SK-N-SH treated with all-trans-retinoic acid at 6 μM for 48 hours (cell line): ENCODE data around the gene CACNA2D3.

ENCODE experiments used
- ATAC-seq: fragments of 200-7000 bp; cut with Tn5 transposase; 3 replicates; pipeline ENCODE4 v1.9.1; 2020; ENCODE audit warnings: mild to moderate bottlenecking, moderate library complexity
- ARNTL ChIP-seq: fragments of 450-650 bp; formaldehyde crosslinking; IDR thresholded peaks from 2 replicates; pipeline ENCODE4 v1.5.0; 2020; ENCODE audit warnings: low read depth, mild to moderate bottlenecking, moderate library complexity, borderline replicate concordance
- BACH2 ChIP-seq: fragments of 250-450 bp; sonication (Bioruptor Pico); IDR thresholded peaks from 2 replicates; pipeline ENCODE4 v1.9.0; 2021; ENCODE audit warnings: mild to moderate bottlenecking, borderline replicate concordance
- CREB5 ChIP-seq: fragments of 250-450 bp; sonication (Bioruptor Pico); IDR thresholded peaks from 2 replicates; pipeline ENCODE4 v1.5.1; 2020; ENCODE audit warnings: low read depth, mild to moderate bottlenecking, moderate library complexity
- CSDC2 ChIP-seq: fragments of 250-450 bp; sonication (Bioruptor Pico); IDR thresholded peaks from 2 replicates; pipeline ENCODE4 v1.5.0; 2020; ENCODE audit warnings: mild to moderate bottlenecking, moderate library complexity
- CSRNP3 ChIP-seq: fragments of 250-450 bp; sonication (Bioruptor Pico); IDR thresholded peaks from 2 replicates; pipeline ENCODE4 v1.5.1; 2021; ENCODE audit warnings: mild to moderate bottlenecking, moderate library complexity
- ESRRG ChIP-seq: fragments of 250-450 bp; sonication (Bioruptor Pico); IDR thresholded peaks from 2 replicates; pipeline ENCODE4 v1.6.1; 2021; ENCODE audit warnings: mild to moderate bottlenecking
- GLIS3 ChIP-seq: fragments of 250-450 bp; sonication (Bioruptor Pico); IDR thresholded peaks from 2 replicates; pipeline ENCODE4 v1.5.0; 2020; ENCODE audit warnings: mild to moderate bottlenecking, moderate library complexity
- ISL1 ChIP-seq: fragments of 250-450 bp; sonication (Bioruptor Pico); IDR thresholded peaks from 2 replicates; pipeline ENCODE4 v2.1.2; 2022; ENCODE audit warnings: mild to moderate bottlenecking, moderate library complexity
- OSR1 ChIP-seq: fragments of 250-450 bp; sonication (Bioruptor Pico); IDR thresholded peaks from 2 replicates; pipeline ENCODE4 v1.8.0; 2022; ENCODE audit warnings: moderate library complexity, mild to moderate bottlenecking, inconsistent platforms
- PATZ1 ChIP-seq: fragments of 250-450 bp; sonication (Bioruptor Pico); IDR thresholded peaks from 2 replicates; pipeline ENCODE4 v1.8.0; 2020; ENCODE audit warnings: mild to moderate bottlenecking, moderate library complexity, borderline replicate concordance
- PPARA ChIP-seq: fragments of 250-450 bp; sonication (Bioruptor Pico); IDR thresholded peaks from 2 replicates; pipeline ENCODE4 v1.5.0; 2020; ENCODE audit warnings: mild to moderate bottlenecking, borderline replicate concordance
- SNAI2 ChIP-seq: fragments of 250-450 bp; sonication (Bioruptor Pico); IDR thresholded peaks from 2 replicates; pipeline ENCODE4 v1.5.0; 2020; ENCODE audit warnings: mild to moderate bottlenecking, moderate library complexity
- TCF4 ChIP-seq: fragments of 250-450 bp; sonication (Bioruptor Pico); IDR thresholded peaks from 2 replicates; pipeline ENCODE4 v1.8.0; 2021; ENCODE audit warnings: mild to moderate bottlenecking, moderate library complexity, borderline replicate concordance
- TOX ChIP-seq: fragments of 250-450 bp; sonication (Bioruptor Pico); IDR thresholded peaks from 2 replicates; pipeline ENCODE4 v1.8.0; 2021; ENCODE audit warnings: mild to moderate bottlenecking, moderate library complexity, borderline replicate concordance
- TSHZ2 ChIP-seq: fragments of 250-450 bp; sonication (Bioruptor Pico); IDR thresholded peaks from 2 replicates; pipeline ENCODE4 v1.5.0; 2020; ENCODE audit warnings: mild to moderate bottlenecking, moderate library complexity
- ZC3H10 ChIP-seq: fragments of 250-450 bp; sonication (Bioruptor Pico); IDR thresholded peaks from 2 replicates; pipeline ENCODE4 v1.5.1; 2021; ENCODE audit warnings: mild to moderate bottlenecking, moderate library complexity
- ZFP3 ChIP-seq: fragments of 250-450 bp; sonication (Bioruptor Pico); IDR thresholded peaks from 2 replicates; pipeline ENCODE4 v1.5.0; 2020; ENCODE audit warnings: mild to moderate bottlenecking, moderate library complexity
- ZFP30 ChIP-seq: fragments of 450-650 bp; formaldehyde crosslinking; IDR thresholded peaks from 2 replicates; pipeline ENCODE4 v1.5.0; 2022; ENCODE audit warnings: mild to moderate bottlenecking, moderate library complexity
- ZNF565 ChIP-seq: fragments of 450-650 bp; formaldehyde crosslinking; conservative IDR thresholded peaks from 2 replicates; pipeline ENCODE4 v1.5.0; 2020; ENCODE audit warnings: low read depth, mild to moderate bottlenecking, moderate library complexity
- ZNF70 ChIP-seq: fragments of 450-650 bp; formaldehyde crosslinking; IDR thresholded peaks from 2 replicates; pipeline ENCODE4 v1.5.0; 2020; ENCODE audit warnings: mild to moderate bottlenecking, moderate library complexity
- ZNF8 ChIP-seq: fragments of 450-650 bp; formaldehyde crosslinking; IDR thresholded peaks from 2 replicates; pipeline ENCODE4 v1.5.0; 2020; ENCODE audit warnings: mild to moderate bottlenecking, moderate library complexity

The CACNA2D3 gene

GRCh38 chr3:54488297-54488696, 365.9 kb downstream of the CACNA2D3 start (continued):
- TF ChIP-seq CSRNP3 (CRISPR knock-in tag) = no peak

- TF ChIP-seq ZNF565 (CRISPR knock-in tag) = no peak
- ATAC-seq = no peak
Measured at GRCh38 chr3:54494209-54494608, 371.9 kb downstream of the CACNA2D3 start.

GRCh38 chr3:54506603-54507002, 384.3 kb downstream of the CACNA2D3 start:
- TF ChIP-seq ARNTL (no peak), TCF4 (CRISPR knock-in tag) (no peak), CREB5 (CRISPR knock-in tag) (no peak), ESRRG (CRISPR knock-in tag) (no peak), TOX (CRISPR knock-in tag) (no peak), ZFP3 (CRISPR knock-in tag) (no peak), ZNF70 (CRISPR knock-in tag) (no peak), ISL1 (no peak), BACH2 (no peak), GLIS3 (CRISPR knock-in tag) (no peak), ZFP30 (CRISPR knock-in tag) (no peak), PPARA (CRISPR knock-in tag) (no peak), TSHZ2 (no peak), CSRNP3 (CRISPR knock-in tag) (no peak), ZNF8 (CRISPR knock-in tag) (no peak), CSDC2 (no peak), OSR1 (CRISPR knock-in tag) (no peak)
- TF ChIP-seq, all 23 proteins: peak for 0
- no peak for ATAC-seq

- no peak for TF ChIP-seq ESRRG (CRISPR knock-in tag)
- TF ChIP-seq ISL1 = no peak
- TF ChIP-seq ZNF565 (CRISPR knock-in tag) = no peak
- TF ChIP-seq SNAI2 (CRISPR knock-in tag) = no peak
- no peak for TF ChIP-seq ZC3H10 (CRISPR knock-in tag)
- no peak for TF ChIP-seq ZNF70 (CRISPR knock-in tag)
- no peak for TF ChIP-seq CSDC2
- no peak for TF ChIP-seq CREB5 (CRISPR knock-in tag)
- no peak for TF ChIP-seq OSR1 (CRISPR knock-in tag)
- no peak for TF ChIP-seq ARNTL
- TF ChIP-seq PATZ1 (CRISPR knock-in tag) = no peak
- ATAC-seq = no peak
Measured at GRCh38 chr3:54507876-54508460, 385.6 kb downstream of the CACNA2D3 start.
